Endometrial microvascular endothelial cells (primary cell): ENCODE results near the gene MT1M. TPM values are rescaled to one million over a fixed set of nuclear protein-coding genes. Genes with fewer than 3 reads are reported as not detected.
"Not testable (repeated sequence)": the region's sequence is repeated elsewhere in the genome, so short reads cannot be mapped to it uniquely, and the experiment has no call there.

Source experiments
- in situ Hi-C: cut with HindIII; loops from 2 replicates; pipeline ENCODE4 v1.10.0; 2017; ENCODE audit warnings: low sequenced_read_pairs, low pct_unique_long_range_greater_than_20kb; ENCODE audit errors: inconsistent ontology term
- total RNA-seq: library from RNA; depleted of rRNA; stranded (reverse); fragments of >200 nt; gene quantifications from one replicate; pipeline ENCODE4 v1.2.3, GENCODE V29; 2015; ENCODE audit errors: inconsistent ontology term

MT1M gene
- total RNA-seq, 1 donor from 2014 or later = 4.6 TPM

- in situ Hi-C loops = no loop called here
These were observed 36.8 kb downstream of the MT1M start, which contains the start of gene MT1H for GRCh38 chr16:56669005-56669839. TSS of gene MT1H (plus strand) at chr16:56669814. CDS start at chr16:56669885, 71 bp downstream.

GRCh38 chr16:56669840-56670619, 37.6 kb downstream of the MT1M start:
- in situ Hi-C loops = no loop called here

GRCh38 chr16:56670620-56670934, 38.1 kb downstream of the MT1M start:
- in situ Hi-C loops = no loop called here

GRCh38 chr16:56671691-56672090, 39.2 kb downstream of the MT1M start:
- in situ Hi-C loops = not testable (repeated sequence)

- in situ Hi-C loops = not testable (repeated sequence)
These were observed 39.7 kb downstream of the MT1M start for GRCh38 chr16:56672171-56672570.

- in situ Hi-C loops = no loop called here
These were observed 40.5 kb downstream of the MT1M start for GRCh38 chr16:56672761-56673536.

GRCh38 chr16:56673921-56674320, 41.5 kb downstream of the MT1M start:
- in situ Hi-C loops = no loop called here

GRCh38 chr16:56674570-56674969, 42.1 kb downstream of the MT1M start:
- in situ Hi-C loops = not testable (repeated sequence)

GRCh38 chr16:56675685-56676210, 43.3 kb downstream of the MT1M start:
- in situ Hi-C loops = no loop called here

GRCh38 chr16:56677474-56677873, 45.0 kb downstream of the MT1M start:
- in situ Hi-C loops = no loop called here

GRCh38 chr16:56679078-56679730, 46.7 kb downstream of the MT1M start:
- in situ Hi-C loops = no loop called here

GRCh38 chr16:56679818-56680217, 47.4 kb downstream of the MT1M start:
- in situ Hi-C loops = no loop called here

GRCh38 chr16:56681939-56682702, 49.7 kb downstream of the MT1M start, which contains the start of gene MT1X:
TSS of gene MT1X (plus strand) at chr16:56682470. CDS start at chr16:56682541, 71 bp downstream.
- in situ Hi-C loops = no loop called here

GRCh38 chr16:56682703-56683397, 50.4 kb downstream of the MT1M start:
- in situ Hi-C loops = no loop called here
